Measurements from ENCODE around the gene GFER. TPM values are rescaled to one million over a fixed set of nuclear protein-coding genes. Genes with fewer than 3 reads are reported as not detected.

GFER gene
- total and polyA plus RNA-seq, 8 donors = 17.1 to 62.0 (median 25.9) TPM

- Histone ChIP-seq H3K4me3 (peak overlapping the region in 2 of 4 donors; percentile 21 to 36), H3K9me3 (no peaks in the 10 kb centered on the region), H3K36me3 (peaks cover 0 to 3% (median 0%) of the 10 kb centered on the region in 3 donors), H3K27me3 (peaks cover 0 to 11% (median 0%) of the 10 kb centered on the region in 4 donors), H3K27ac (no peak overlapping the region), H3K4me1 (peaks cover 14 to 23% (median 14%) of the 10 kb centered on the region in 3 donors)
- 0 to 1% methylated on average over 7 to 25 of the region's 25 CpGs for whole genome bisulfite sequencing, 2 donors
- ATAC-seq (no peak), DNase-seq (peak in 1 of 6 donors; percentile 80), FAIRE-seq (no peak)
- intact Hi-C loops (cut with DNase I) = no loop called here
- TF ChIP-seq, protein P1, sequence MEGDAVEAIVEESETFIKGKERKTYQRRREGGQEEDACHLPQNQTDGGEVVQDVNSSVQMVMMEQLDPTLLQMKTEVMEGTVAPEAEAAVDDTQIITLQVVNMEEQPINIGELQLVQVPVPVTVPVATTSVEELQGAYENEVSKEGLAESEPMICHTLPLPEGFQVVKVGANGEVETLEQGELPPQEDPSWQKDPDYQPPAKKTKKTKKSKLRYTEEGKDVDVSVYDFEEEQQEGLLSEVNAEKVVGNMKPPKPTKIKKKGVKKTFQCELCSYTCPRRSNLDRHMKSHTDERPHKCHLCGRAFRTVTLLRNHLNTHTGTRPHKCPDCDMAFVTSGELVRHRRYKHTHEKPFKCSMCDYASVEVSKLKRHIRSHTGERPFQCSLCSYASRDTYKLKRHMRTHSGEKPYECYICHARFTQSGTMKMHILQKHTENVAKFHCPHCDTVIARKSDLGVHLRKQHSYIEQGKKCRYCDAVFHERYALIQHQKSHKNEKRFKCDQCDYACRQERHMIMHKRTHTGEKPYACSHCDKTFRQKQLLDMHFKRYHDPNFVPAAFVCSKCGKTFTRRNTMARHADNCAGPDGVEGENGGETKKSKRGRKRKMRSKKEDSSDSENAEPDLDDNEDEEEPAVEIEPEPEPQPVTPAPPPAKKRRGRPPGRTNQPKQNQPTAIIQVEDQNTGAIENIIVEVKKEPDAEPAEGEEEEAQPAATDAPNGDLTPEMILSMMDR (IDR thresholded peaks at IDR 0.05) = no peak
Measured at GRCh38 chr16:1990101-1990350, 6.0 kb downstream of the GFER start.

- H3K36me3 ChIP-seq = peaks cover 0 to 3% (median 0%) of the 10 kb centered on the region in 3 donors
- H3K27ac ChIP-seq = no peak overlapping the region
- peak in 3 of 6 donors; percentile 80 to 86 (median 80) for DNase-seq
- peak overlapping the region in 2 of 4 donors; percentile 21 to 36 for H3K4me3 ChIP-seq
- FAIRE-seq = no peak
- WGBS, 2 donors = 11% methylated on average over 39 to 50 of the region's 50 CpGs
- TF ChIP-seq, protein P1 (IDR thresholded peaks at IDR 0.05) = no peak
- peak; percentile 10 to 48 (median 34) for ATAC-seq
- H3K4me1 ChIP-seq = peaks cover 10 to 17% (median 14%) of the 10 kb centered on the region in 3 donors
- no peaks in the 10 kb centered on the region for H3K9me3 ChIP-seq
- peaks cover 0 to 11% (median 0%) of the 10 kb centered on the region in 4 donors for H3K27me3 ChIP-seq
- intact Hi-C loops (cut with DNase I) = no loop called here
Measured at GRCh38 chr16:1990351-1991134, 6.5 kb downstream of the GFER start.

GRCh38 chr16:1991135-1991551 is 7.2 kb downstream of the GFER start:
- peak in 3 of 6 donors; percentile 45 to 74 (median 63) for DNase-seq
- peak in 1 of 4 donors; percentile 1 for ATAC-seq
- no peak overlapping the region for H3K4me3 ChIP-seq

GRCh38 chr16:1991588-1991947 is 7.6 kb downstream of the GFER start:
- H3K9me3 ChIP-seq = no peaks in the 10 kb centered on the region
- H3K27ac ChIP-seq = peak overlapping the region in 2 of 4 donors; percentile 37 to 50
- DNase-seq = no peak
- peaks cover 10 to 17% (median 14%) of the 10 kb centered on the region in 3 donors for H3K4me1 ChIP-seq
- peaks cover 0 to 11% (median 0%) of the 10 kb centered on the region in 4 donors for H3K27me3 ChIP-seq
- WGBS, 2 donors = 21 to 22% methylated on average over 22 of the region's 22 CpGs
- intact Hi-C loops (cut with DNase I) = no loop called here
- FAIRE-seq = no peak
- TF ChIP-seq, protein P1 (IDR thresholded peaks at IDR 0.05) = no peak
- peak overlapping the region in 3 of 4 donors; percentile 15 to 39 (median 21) for H3K4me3 ChIP-seq
- no peaks in the 10 kb centered on the region for H3K36me3 ChIP-seq
- ATAC-seq = no peak

More at GRCh38 chr16:1991135-1991551, 7.2 kb downstream of the GFER start:
- Histone ChIP-seq H3K27me3 (peaks cover 0 to 11% (median 0%) of the 10 kb centered on the region in 4 donors), H3K4me1 (peaks cover 10 to 17% (median 14%) of the 10 kb centered on the region in 3 donors), H3K9me3 (no peaks in the 10 kb centered on the region), H3K27ac (no peak overlapping the region), H3K36me3 (no peaks in the 10 kb centered on the region)
- no peak for FAIRE-seq
- 22 to 32% methylated on average over 18 of the region's 18 CpGs for WGBS, 2 donors
- intact Hi-C loops (cut with DNase I) = no loop called here
- TF ChIP-seq, protein P1 (IDR thresholded peaks at IDR 0.05) = no peak

Data from pancreas (tissue), 10 donors.